HepG2 (cell line): Measurements from ENCODE around the gene LECT2. TPM values are rescaled to one million over a fixed set of nuclear protein-coding genes. Genes with fewer than 3 reads are reported as not detected.

Source experiments
- ATAC-seq: fragments of 200-7000 bp; cut with Tn5 transposase; 3 replicates; pipeline ENCODE4 v1.9.1; 2020; ENCODE audit warnings: mild to moderate bottlenecking, moderate library complexity
- BruUV-seq: library from RNA; stranded (reverse); fragments of 400-500 nt; replicated peaks from 2 replicates; lab custom pipeline; 2021; lab: Mats Ljungman, UMichigan
- CTCF ChIA-PET: fragments of 300-600 bp; formaldehyde crosslinking; extraction: SDS; loops from one replicate; lab custom pipeline; 2021; ENCODE audit warnings: low total read pairs, inconsistent platforms, low intra/inter-chr PET ratio; lab: Yijun Ruan, JAX
- POLR2A ChIA-PET: fragments of 350-600 bp; sonication (Branson Sonifier 250); formaldehyde crosslinking; loops from one replicate; lab custom pipeline; 2020; ENCODE audit warnings: antibody characterized with exemption, inconsistent platforms; lab: Yijun Ruan, JAX
- DNase-seq: peaks from one replicate; pipeline ENCODE4 v3.0.0-alpha.2; 2015; ENCODE audit warnings: low spot score
- FAIRE-seq: peaks from 3 replicates; lab custom pipeline; 2011; peaks lifted over from hg19 to GRCh38; lab: Jason Lieb, UNC
- H2AFZ ChIP-seq: one replicate; pipeline ENCODE4 v1.6.1; 2011; ENCODE audit warnings: low read length, inconsistent platforms
- H3K27ac ChIP-seq: fragments of 300-600 bp; 3 replicates; pipeline ENCODE4 v1.8.0; 2011; ENCODE audit warnings: mixed run types, mild to moderate bottlenecking, mixed read lengths, low read length, inconsistent platforms; ENCODE audit not compliant: insufficient read depth; ENCODE audit errors: extremely low read length
- H3K27me3 ChIP-seq, 2 experiments: fragments of 200-600 bp in 1 of 2; 2 replicates in 1 of 2; 3 replicates in 1 of 2; pipeline versions ENCODE4 v1.6.0 to v1.8.0; 2011; ENCODE audit warnings: low read length in 2 of 2, mild to moderate bottlenecking in 2 of 2, moderate library complexity in 2 of 2, inconsistent platforms in 1 of 2; ENCODE audit not compliant: insufficient read depth in 2 of 2, control insufficient read depth in 1 of 2
- H3K36me3 ChIP-seq, 2 experiments: fragments of 200-600 bp in 1 of 2; replicated peaks in 1 of 2; 2 replicates in 1 of 2; 3 replicates in 1 of 2; pipeline versions ENCODE4 v1.5.1 to v1.8.0; 2011; ENCODE audit warnings: low read length in 2 of 2, inconsistent platforms in 1 of 2; ENCODE audit not compliant: insufficient read depth in 2 of 2, control insufficient read depth in 1 of 2
- H3K4me1 ChIP-seq: 2 replicates; pipeline ENCODE4 v1.5.1; 2012; ENCODE audit warnings: low read length, inconsistent platforms; ENCODE audit not compliant: insufficient read depth
- H3K4me2 ChIP-seq: 2 replicates; pipeline ENCODE4 v1.6.0; 2011; ENCODE audit warnings: low read depth, low read length, inconsistent platforms
- H3K4me3 ChIP-seq, 3 experiments: fragments of 200-600 bp in 1 of 3; sonication (generic), shearing (Covaris generic) in 1 of 3; replicated peaks in 1 of 3; 2 replicates each; pipeline ENCODE4 v1.5.1; 2011 to 2016; ENCODE audit warnings: low read length in 3 of 3, inconsistent platforms in 2 of 3, low read depth in 2 of 3, mild to moderate bottlenecking in 2 of 3, control low read depth in 1 of 3, mixed read lengths in 1 of 3; ENCODE audit not compliant: insufficient read depth in 1 of 3
- H3K79me2 ChIP-seq: one replicate; pipeline ENCODE4 v1.6.1; 2011; ENCODE audit warnings: low read length, inconsistent platforms; ENCODE audit not compliant: insufficient read depth
- H3K9ac ChIP-seq: 2 replicates; pipeline ENCODE4 v1.6.0; 2011; ENCODE audit warnings: mild to moderate bottlenecking, low read depth, low read length, inconsistent platforms; ENCODE audit not compliant: insufficient read depth
- H3K9me3 ChIP-seq: 2 replicates; pipeline ENCODE4 v1.5.1; 2012; ENCODE audit warnings: mild to moderate bottlenecking, low read length
- H4K20me1 ChIP-seq: 2 replicates; pipeline ENCODE4 v1.6.0; 2011; ENCODE audit warnings: inconsistent platforms, mild to moderate bottlenecking, low read length, moderate library complexity; ENCODE audit not compliant: insufficient read depth
- HOXA3 ChIP-seq: sonication (generic); formaldehyde crosslinking; IDR thresholded peaks from 2 replicates; pipeline ENCODE4 v1.5.0; 2020; ENCODE audit warnings: missing genetic modification reagents
- KMT2A ChIP-seq: sonication (generic); formaldehyde crosslinking; IDR thresholded peaks from 2 replicates; pipeline ENCODE4 v1.4.0; 2020; ENCODE audit warnings: missing genetic modification reagents
- RNF219 ChIP-seq: sonication (generic); formaldehyde crosslinking; IDR thresholded peaks from 2 replicates; pipeline ENCODE4 v1.5.0; 2020; ENCODE audit warnings: mild to moderate bottlenecking, missing genetic modification reagents
- UBTF ChIP-seq: sonication (generic); formaldehyde crosslinking; IDR thresholded peaks from 2 replicates; pipeline ENCODE4 v1.4.0; 2020; ENCODE audit warnings: mild to moderate bottlenecking, missing genetic modification reagents
- ZNF704 ChIP-seq: sonication (generic); formaldehyde crosslinking; IDR thresholded peaks from 2 replicates; pipeline ENCODE4 v1.8.1; 2023; ENCODE audit warnings: mild to moderate bottlenecking, inconsistent platforms, moderate library complexity, missing genetic modification reagents, borderline replicate concordance
- ZSCAN12 ChIP-seq: sonication (generic); formaldehyde crosslinking; IDR thresholded peaks from 2 replicates; pipeline ENCODE4 v1.9.0; 2021; ENCODE audit warnings: mild to moderate bottlenecking, missing genetic modification reagents
- ZSCAN25 ChIP-seq: sonication (generic); formaldehyde crosslinking; IDR thresholded peaks from 2 replicates; pipeline ENCODE4 v1.8.0; 2022; ENCODE audit warnings: mild to moderate bottlenecking, missing genetic modification reagents
- ZSCAN31 ChIP-seq: sonication (generic); formaldehyde crosslinking; IDR thresholded peaks from 2 replicates; pipeline ENCODE4 v1.5.0; 2020; ENCODE audit warnings: low read depth, mild to moderate bottlenecking, missing genetic modification reagents
- WGBS: methylation state at CpG from one replicate; pipeline ENCODE4 v1.1.6; 2017; ENCODE audit warnings: low lambda C conversion rate; 5-methylcytosine and 5-hydroxymethylcytosine counted together
- in situ Hi-C: cut with HindIII; loops from 2 replicates; pipeline ENCODE4 v1.10.0; 2017; ENCODE audit warnings: low pct_unique_long_range_greater_than_20kb; ENCODE audit not compliant: extremely low pct_ligation_motif_present
- intact Hi-C: fragments of 100-400 bp; cut with micrococcal nuclease; formaldehyde crosslinking; loops from one replicate; pipeline ENCODE4 v1.10.0; 2022; ENCODE audit not compliant: unreplicated experiment
- polyA plus RNA-seq, 8 experiments: library from polyadenylated mRNA; depleted of rRNA in 3 of 8; stranded (reverse) in 7 of 8; unstranded in 1 of 8; fragments of >200 nt; fragmentation: Illumina TruSeq in 4 of 8; extraction: Trizol in 4 of 8; gene quantifications; 2 replicates each; pipeline versions ENCODE4 v1.2.1 to v1.2.3, GENCODE V29; 2011 to 2016; ENCODE audit warnings: low read depth in 4 of 8, missing spikeins in 1 of 8, mixed read lengths in 1 of 8; ENCODE audit not compliant: insufficient read depth in 1 of 8
- total RNA-seq, 5 experiments: library from RNA; depleted of rRNA; stranded (reverse); fragments of >200 nt; fragmentation: Illumina TruSeq; extraction: Trizol; gene quantifications; 2 replicates each; pipeline ENCODE4 v1.2.3, GENCODE V29; 2016; ENCODE audit warnings: low read depth in 1 of 5

LECT2 gene
- total and polyA plus RNA-seq, 2 of the 13 experiments (the other 11 are each of a cell fraction or from before 2014, with no cell fraction given) = not detected

- TF ChIP-seq HOXA3 (CRISPR knock-in tag) (no peak), KMT2A (CRISPR knock-in tag) (no peak), ZNF704 (CRISPR knock-in tag) (no peak), ZSCAN12 (CRISPR knock-in tag) (no peak), RNF219 (CRISPR knock-in tag) (no peak), ZSCAN25 (CRISPR knock-in tag) (no peak), UBTF (no peak), ZSCAN31 (CRISPR knock-in tag) (no peak)
- no peaks in the 10 kb centered on the region for H4K20me1 ChIP-seq
- ATAC-seq (no peak), DNase-seq (no peak), FAIRE-seq (no peak)
- no TSS peak for BruUV-seq
- in situ Hi-C loops (no loop called here), intact Hi-C loops (no loop called here)
- H2AFZ ChIP-seq = no peak overlapping the region
- H3K79me2 ChIP-seq = no peaks in the 10 kb centered on the region
- POLR2A ChIA-PET = interaction anchor here (0.6 kb wide), 1 partner anchor 1656 kb away, joined by 3 read pairs; no protein-coding TSS in a partner anchor
- 19% methylated on average over 3 of the region's 3 CpGs for WGBS
- H3K9me3 ChIP-seq = no peaks in the 10 kb centered on the region
- H3K4me3 ChIP-seq = no peak overlapping the region
- no peaks in the 10 kb centered on the region for H3K36me3 ChIP-seq
- no peak overlapping the region for H3K9ac ChIP-seq
- no peak overlapping the region for H3K27ac ChIP-seq
- CTCF ChIA-PET = no interaction called here
- H3K4me2 ChIP-seq = no peak overlapping the region
- peaks cover 0 to 19% of the 10 kb centered on the region in 2 experiments; a peak in 2 of 5 replicates for H3K27me3 ChIP-seq
- H3K4me1 ChIP-seq = peaks cover 4% of the 10 kb centered on the region; the same call in 1 of the 2 replicates
Measured at GRCh38 chr5:135900276-135900675, 54.5 kb downstream of the LECT2 start.
